Panc1 (cell line): ENCODE data around the gene LPCAT4. TPM values are rescaled to one million over a fixed set of nuclear protein-coding genes. Genes with fewer than 3 reads are reported as not detected.
"Not testable (repeated sequence)": the region's sequence is repeated elsewhere in the genome, so short reads cannot be mapped to it uniquely, and the experiment has no call there.

Experiments used
- ATAC-seq: fragments of 200-7000 bp; cut with Tn5 transposase; 2 replicates; pipeline ENCODE4 v1.9.1; 2020; ENCODE audit warnings: mild to moderate bottlenecking, moderate library complexity
- Bru-seq: library from RNA; stranded (reverse); fragments of 400-500 nt; gene quantifications from one replicate; lab custom pipeline; 2021; lab: Mats Ljungman, UMichigan
- BruChase-seq, 2 experiments: library from RNA; stranded (reverse); fragments of 400-500 nt; gene quantifications; one replicate each; lab custom pipeline; 2021; lab: Mats Ljungman, UMichigan
- BruUV-seq: library from RNA; stranded (reverse); fragments of 400-500 nt; replicated peaks from 2 replicates; lab custom pipeline; 2021; lab: Mats Ljungman, UMichigan
- CTCF ChIA-PET: fragments of 300-600 bp; sonication (Branson Sonifier 250); formaldehyde crosslinking; loops from one replicate; lab custom pipeline; 2022; ENCODE audit warnings: antibody characterized with exemption; lab: Charles Lee
- POLR2A ChIA-PET: fragments of 300-600 bp; sonication (Branson Sonifier 250); formaldehyde crosslinking; loops from one replicate; lab custom pipeline; 2022; ENCODE audit warnings: antibody characterized with exemption; lab: Charles Lee
- DNase-seq: peaks from one replicate; pipeline ENCODE4 v3.0.0-alpha.2; 2010; ENCODE audit warnings: low read depth, low spot score
- H3K27ac ChIP-seq: 2 replicates; pipeline ENCODE4 v1.5.1; 2011; ENCODE audit warnings: mild to moderate bottlenecking, low read length, inconsistent platforms
- H3K27me3 ChIP-seq: fragments of 200-500 bp; sonication (Bioruptor generic); 2 replicates; pipeline ENCODE4 v1.6.0; 2014; ENCODE audit warnings: low read length, inconsistent platforms; ENCODE audit not compliant: control insufficient read depth, insufficient read depth
- H3K36me3 ChIP-seq: fragments of 200-500 bp; sonication (Bioruptor generic); 2 replicates; pipeline ENCODE4 v1.5.1; 2014; ENCODE audit warnings: inconsistent platforms, mild to moderate bottlenecking, low read length, moderate library complexity; ENCODE audit not compliant: control insufficient read depth, insufficient read depth
- H3K4me1 ChIP-seq: 2 replicates; pipeline ENCODE4 v1.5.1; 2011; ENCODE audit warnings: inconsistent platforms, mild to moderate bottlenecking, low read length, moderate library complexity; ENCODE audit not compliant: control insufficient read depth, insufficient read depth
- H3K4me3 ChIP-seq, 2 experiments: 2 replicates each; pipeline ENCODE4 v1.5.1; 2011 to 2012; ENCODE audit warnings: low read depth in 2 of 2, low read length in 2 of 2, mild to moderate bottlenecking in 2 of 2, inconsistent platforms in 1 of 2, moderate library complexity in 1 of 2
- H3K9me3 ChIP-seq: fragments of 200-500 bp; sonication (Bioruptor generic); 2 replicates; pipeline ENCODE4 v1.5.1; 2014; ENCODE audit warnings: low read depth, mild to moderate bottlenecking, inconsistent platforms, low read length, moderate library complexity; ENCODE audit not compliant: control insufficient read depth, insufficient read depth
- CTCF ChIP-seq: fragments of 450-650 bp; IDR thresholded peaks from 2 replicates; pipeline ENCODE4 v1.5.1; 2017; ENCODE audit warnings: mild to moderate bottlenecking
- POLR2AphosphoS5 ChIP-seq: IDR thresholded peaks from 2 replicates; pipeline ENCODE4 v1.6.1; 2012; ENCODE audit warnings: mild to moderate bottlenecking, low read depth, low read length, moderate library complexity
- SIN3A ChIP-seq: IDR thresholded peaks from 2 replicates; pipeline ENCODE4 v1.6.1; 2012; ENCODE audit warnings: low read depth, mild to moderate bottlenecking, low read length, moderate library complexity, borderline replicate concordance; ENCODE audit not compliant: insufficient read depth
- TCF7L2 ChIP-seq: IDR thresholded peaks from 2 replicates; pipeline ENCODE4 v1.6.1; 2011; ENCODE audit warnings: mild to moderate bottlenecking, low read depth, low read length, inconsistent platforms
- in situ Hi-C: cut with HindIII; loops from 2 replicates; pipeline ENCODE4 v1.10.0; 2016; ENCODE audit warnings: low sequenced_read_pairs, low pct_unique_long_range_greater_than_20kb
- intact Hi-C: fragments of 100-400 bp; cut with micrococcal nuclease; formaldehyde crosslinking; loops from one replicate; pipeline ENCODE4 v1.10.0; 2022; ENCODE audit not compliant: unreplicated experiment
- long read RNA-seq: library from polyadenylated mRNA; unstranded; transcript quantifications from one replicate; pipeline ENCODE4 v2.0.0, GENCODE V29; 2021; ENCODE audit not compliant: unreplicated experiment
- polyA plus RNA-seq: library from polyadenylated mRNA; unstranded; fragments of >200 nt; gene quantifications from one replicate; pipeline ENCODE4 v1.2.1, GENCODE V29; 2012; ENCODE audit warnings: missing spikeins; ENCODE audit not compliant: insufficient read length
- total RNA-seq: library from RNA; stranded (reverse); gene quantifications from one replicate; pipeline ENCODE4 v1.2.1, GENCODE V29; 2021; ENCODE audit not compliant: unreplicated experiment
- TF ChIP-seq, protein P1 (sequence below), 2 experiments: IDR thresholded peaks; 2 replicates each; pipeline ENCODE4 v1.6.1; 2011 to 2012; ENCODE audit warnings: low read depth in 2 of 2, control low read depth in 1 of 2, low read length in 1 of 2, mild to moderate bottlenecking in 1 of 2, moderate library complexity in 1 of 2; ENCODE audit not compliant: insufficient read depth in 1 of 2

Gene LPCAT4, protein sequence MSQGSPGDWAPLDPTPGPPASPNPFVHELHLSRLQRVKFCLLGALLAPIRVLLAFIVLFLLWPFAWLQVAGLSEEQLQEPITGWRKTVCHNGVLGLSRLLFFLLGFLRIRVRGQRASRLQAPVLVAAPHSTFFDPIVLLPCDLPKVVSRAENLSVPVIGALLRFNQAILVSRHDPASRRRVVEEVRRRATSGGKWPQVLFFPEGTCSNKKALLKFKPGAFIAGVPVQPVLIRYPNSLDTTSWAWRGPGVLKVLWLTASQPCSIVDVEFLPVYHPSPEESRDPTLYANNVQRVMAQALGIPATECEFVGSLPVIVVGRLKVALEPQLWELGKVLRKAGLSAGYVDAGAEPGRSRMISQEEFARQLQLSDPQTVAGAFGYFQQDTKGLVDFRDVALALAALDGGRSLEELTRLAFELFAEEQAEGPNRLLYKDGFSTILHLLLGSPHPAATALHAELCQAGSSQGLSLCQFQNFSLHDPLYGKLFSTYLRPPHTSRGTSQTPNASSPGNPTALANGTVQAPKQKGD
- total RNA-seq: 58.5 TPM
- 76.3 TPM for polyA plus RNA-seq
- Bru-seq, nascent RNA: percentile 60 among the genes with signal in this experiment
- percentile 83 among the genes with signal in this experiment for BruChase-seq, experiment 1, labeled RNA remaining after a 2-hour chase
- BruChase-seq, experiment 2, labeled RNA remaining after a 6-hour chase: percentile 76 among the genes with signal in this experiment
- long read RNA-seq, transcript LPCAT4-201 (14 exons, 2,262 nt): major isoform, 12 of 40 reads
- long read RNA-seq, partial matches to known transcripts: 21 of 40 reads
- long read RNA-seq, other reads (novel, unspliced or antisense): 7 of 40 reads

- intact Hi-C loops: no loop called here
These were observed at the start of gene LPCAT4 for GRCh38 chr15:34367101-34368081. LPCAT4 (minus strand) TSS chr15:34367196; CDS start chr15:34367100, 96 bp downstream.

DNA sequence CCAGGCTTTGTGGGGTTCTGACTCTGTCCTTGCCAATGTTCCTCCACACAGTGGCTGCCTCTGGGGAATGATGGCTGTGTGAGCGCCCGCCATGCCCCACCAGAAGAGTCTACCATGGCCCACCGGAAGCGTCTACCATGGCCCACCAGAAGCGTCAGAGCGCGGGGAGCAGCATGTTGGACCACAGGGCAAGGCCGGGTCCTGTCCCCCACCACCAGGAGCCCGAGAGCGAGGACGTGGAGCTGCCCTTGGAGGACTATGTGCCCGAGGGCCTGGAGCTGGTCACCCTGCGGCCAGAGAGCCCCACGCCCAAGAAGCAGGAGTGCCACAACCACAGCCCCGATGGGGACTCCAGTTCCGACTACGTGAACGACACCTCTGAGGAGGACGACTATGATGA lies 42.5 kb upstream of the LPCAT4 start:
- ATAC-seq, POLR2A ChIA-PET, CTCF ChIA-PET, H3K4me3 ChIP-seq, BruUV-seq, in situ Hi-C loops, H3K4me1 ChIP-seq, H3K36me3 ChIP-seq, intact Hi-C loops, H3K27ac ChIP-seq, H3K9me3 ChIP-seq, DNase-seq, H3K27me3 ChIP-seq: not testable (repeated sequence)

More at GRCh38 chr15:34367101-34368081, at the start of gene LPCAT4:
- H3K27me3 ChIP-seq: no peaks in the 10 kb centered on the region
- ATAC-seq (peak; percentile 96), DNase-seq (peak; percentile 53)
- CTCF ChIA-PET: interaction anchor here (0.5 to 1.5 kb wide), 6 partner anchors 9 to 157 kb away, joined by 3 to 6 read pairs (median 3); partner anchors contain the start of genes KATNBL1, NOP10, NUTM1 and SLC12A6
- H3K9me3 ChIP-seq: no peaks in the 10 kb centered on the region
- peak within 1 kb of the TSS; percentile 96 for H3K27ac ChIP-seq
- H3K4me1 ChIP-seq: peaks cover 10% of the 10 kb centered on the region; the same call in 1 of the 2 replicates
- peak within 1 kb of the TSS; percentile 77 to 90 for H3K4me3 ChIP-seq
- TF ChIP-seq TCF7L2: no peak
- peak; percentile 99 for TF ChIP-seq CTCF
- TF ChIP-seq POLR2AphosphoS5: peak; percentile 91
- TF ChIP-seq, protein P1, sequence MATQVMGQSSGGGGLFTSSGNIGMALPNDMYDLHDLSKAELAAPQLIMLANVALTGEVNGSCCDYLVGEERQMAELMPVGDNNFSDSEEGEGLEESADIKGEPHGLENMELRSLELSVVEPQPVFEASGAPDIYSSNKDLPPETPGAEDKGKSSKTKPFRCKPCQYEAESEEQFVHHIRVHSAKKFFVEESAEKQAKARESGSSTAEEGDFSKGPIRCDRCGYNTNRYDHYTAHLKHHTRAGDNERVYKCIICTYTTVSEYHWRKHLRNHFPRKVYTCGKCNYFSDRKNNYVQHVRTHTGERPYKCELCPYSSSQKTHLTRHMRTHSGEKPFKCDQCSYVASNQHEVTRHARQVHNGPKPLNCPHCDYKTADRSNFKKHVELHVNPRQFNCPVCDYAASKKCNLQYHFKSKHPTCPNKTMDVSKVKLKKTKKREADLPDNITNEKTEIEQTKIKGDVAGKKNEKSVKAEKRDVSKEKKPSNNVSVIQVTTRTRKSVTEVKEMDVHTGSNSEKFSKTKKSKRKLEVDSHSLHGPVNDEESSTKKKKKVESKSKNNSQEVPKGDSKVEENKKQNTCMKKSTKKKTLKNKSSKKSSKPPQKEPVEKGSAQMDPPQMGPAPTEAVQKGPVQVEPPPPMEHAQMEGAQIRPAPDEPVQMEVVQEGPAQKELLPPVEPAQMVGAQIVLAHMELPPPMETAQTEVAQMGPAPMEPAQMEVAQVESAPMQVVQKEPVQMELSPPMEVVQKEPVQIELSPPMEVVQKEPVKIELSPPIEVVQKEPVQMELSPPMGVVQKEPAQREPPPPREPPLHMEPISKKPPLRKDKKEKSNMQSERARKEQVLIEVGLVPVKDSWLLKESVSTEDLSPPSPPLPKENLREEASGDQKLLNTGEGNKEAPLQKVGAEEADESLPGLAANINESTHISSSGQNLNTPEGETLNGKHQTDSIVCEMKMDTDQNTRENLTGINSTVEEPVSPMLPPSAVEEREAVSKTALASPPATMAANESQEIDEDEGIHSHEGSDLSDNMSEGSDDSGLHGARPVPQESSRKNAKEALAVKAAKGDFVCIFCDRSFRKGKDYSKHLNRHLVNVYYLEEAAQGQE (IDR thresholded peaks at IDR 0.05; ENCODE audit: insufficient read depth in 1 of 2, low read depth in 2 of 2, low read length in 1 of 2): no peak
- 0 out of 2 replicates have a peak, but pooled peaks have one; percentile 66 for TF ChIP-seq SIN3A
- in situ Hi-C loops: no loop called here
- peaks cover 5% of the 10 kb centered on the region; the same call in 1 of the 2 replicates for H3K36me3 ChIP-seq
- BruUV-seq: no TSS peak
- POLR2A ChIA-PET: interaction anchor here (0.5 to 0.6 kb wide), 2 partner anchors 8 to 9 kb away, joined by 3 to 4 read pairs; no protein-coding TSS in a partner anchor

GRCh38 chr15:34408973-34409372 lies 42.0 kb upstream of the LPCAT4 start:
- H3K4me1 ChIP-seq, H3K9me3 ChIP-seq, H3K27ac ChIP-seq, CTCF ChIA-PET, H3K27me3 ChIP-seq, ATAC-seq, in situ Hi-C loops, intact Hi-C loops, DNase-seq, H3K36me3 ChIP-seq, H3K4me3 ChIP-seq, POLR2A ChIA-PET, BruUV-seq: not testable (repeated sequence)

GRCh38 chr15:34403899-34404298 lies 36.9 kb upstream of the LPCAT4 start:
- H3K27ac ChIP-seq, ATAC-seq, BruUV-seq, H3K4me1 ChIP-seq, H3K36me3 ChIP-seq, CTCF ChIA-PET, intact Hi-C loops, POLR2A ChIA-PET, H3K9me3 ChIP-seq, in situ Hi-C loops, DNase-seq, H3K27me3 ChIP-seq, H3K4me3 ChIP-seq: not testable (repeated sequence)
